Renal pelvis (tissue), 12 donors: ENCODE data around the gene RNF6. TPM values are rescaled to one million over a fixed set of nuclear protein-coding genes. Genes with fewer than 3 reads are reported as not detected.
"Not testable (repeated sequence)": the region's sequence is repeated elsewhere in the genome, so short reads cannot be mapped to it uniquely, and the experiment has no call there.

ENCODE experiments used
- DNase-seq: peaks from one replicate; pipeline ENCODE4 v3.0.0-alpha.2; 2013
- long read RNA-seq, 16 experiments: transcript quantifications; one replicate each; lab custom pipeline, GENCODE V29; 2026
- polyA plus RNA-seq, 3 donors: library from polyadenylated mRNA; unstranded; fragments of 120-200 nt; gene quantifications; one replicate each; pipeline ENCODE4 v1.2.1, GENCODE V29; 2013; ENCODE audit not compliant: insufficient read length in 3 of 3

The RNF6 gene
- 10 to 100 TPM; 30.4 to 37.1 (median 32.8) TPM for polyA plus RNA-seq
- long read RNA-seq, donor 1, partial matches to known transcripts: 0 of 5 reads
- long read RNA-seq, donor 1, other reads (novel, unspliced or antisense): 0 of 5 reads
- long read RNA-seq, donor 2, transcript RNF6-201 (5 exons, 3,282 nt): major isoform, 7 of 12 reads
- long read RNA-seq, donor 2, partial matches to known transcripts: 0 of 12 reads
- long read RNA-seq, donor 2, other reads (novel, unspliced or antisense): 0 of 12 reads
- long read RNA-seq, donor 3, transcript RNF6-201 (5 exons, 3,282 nt): major isoform, 5 of 8 reads
- long read RNA-seq, donor 3, partial matches to known transcripts: 0 of 8 reads
- long read RNA-seq, donor 3, other reads (novel, unspliced or antisense): 0 of 8 reads
- long read RNA-seq, donor 4, partial matches to known transcripts: 0 of 5 reads
- long read RNA-seq, donor 4, other reads (novel, unspliced or antisense): 0 of 5 reads
- long read RNA-seq, donor 5, partial matches to known transcripts: 0 of 5 reads
- long read RNA-seq, donor 5, other reads (novel, unspliced or antisense): 0 of 5 reads
- long read RNA-seq, donor 6, partial matches to known transcripts: 0 of 4 reads
- long read RNA-seq, donor 6, other reads (novel, unspliced or antisense): 0 of 4 reads
- long read RNA-seq, donor 7, partial matches to known transcripts: 0 of 2 reads
- long read RNA-seq, donor 7, other reads (novel, unspliced or antisense): 0 of 2 reads
- long read RNA-seq, donor 8, partial matches to known transcripts: 0 of 2 reads
- long read RNA-seq, donor 8, other reads (novel, unspliced or antisense): 0 of 2 reads
- long read RNA-seq, donor 9, partial matches to known transcripts: 0 of 3 reads
- long read RNA-seq, donor 9, other reads (novel, unspliced or antisense): 0 of 3 reads
- long read RNA-seq, donor 10, partial matches to known transcripts: 0 of 5 reads
- long read RNA-seq, donor 10, other reads (novel, unspliced or antisense): 0 of 5 reads
- long read RNA-seq, donor 11, transcript RNF6-203 (5 exons, 3,706 nt): major isoform, 5 of 7 reads
- long read RNA-seq, donor 11, partial matches to known transcripts: 0 of 7 reads
- long read RNA-seq, donor 11, other reads (novel, unspliced or antisense): 0 of 7 reads
- long read RNA-seq, donor 12, partial matches to known transcripts: 0 of 7 reads
- long read RNA-seq, donor 12, other reads (novel, unspliced or antisense): 0 of 7 reads
- long read RNA-seq, donor 13, partial matches to known transcripts: 0 of 5 reads
- long read RNA-seq, donor 13, other reads (novel, unspliced or antisense): 0 of 5 reads
- long read RNA-seq, donor 14: 0 reads
- long read RNA-seq, donor 15, partial matches to known transcripts: 0 of 5 reads
- long read RNA-seq, donor 15, other reads (novel, unspliced or antisense): 0 of 5 reads
- long read RNA-seq, donor 16, partial matches to known transcripts: 0 of 7 reads
- long read RNA-seq, donor 16, other reads (novel, unspliced or antisense): 0 of 7 reads

DNA sequence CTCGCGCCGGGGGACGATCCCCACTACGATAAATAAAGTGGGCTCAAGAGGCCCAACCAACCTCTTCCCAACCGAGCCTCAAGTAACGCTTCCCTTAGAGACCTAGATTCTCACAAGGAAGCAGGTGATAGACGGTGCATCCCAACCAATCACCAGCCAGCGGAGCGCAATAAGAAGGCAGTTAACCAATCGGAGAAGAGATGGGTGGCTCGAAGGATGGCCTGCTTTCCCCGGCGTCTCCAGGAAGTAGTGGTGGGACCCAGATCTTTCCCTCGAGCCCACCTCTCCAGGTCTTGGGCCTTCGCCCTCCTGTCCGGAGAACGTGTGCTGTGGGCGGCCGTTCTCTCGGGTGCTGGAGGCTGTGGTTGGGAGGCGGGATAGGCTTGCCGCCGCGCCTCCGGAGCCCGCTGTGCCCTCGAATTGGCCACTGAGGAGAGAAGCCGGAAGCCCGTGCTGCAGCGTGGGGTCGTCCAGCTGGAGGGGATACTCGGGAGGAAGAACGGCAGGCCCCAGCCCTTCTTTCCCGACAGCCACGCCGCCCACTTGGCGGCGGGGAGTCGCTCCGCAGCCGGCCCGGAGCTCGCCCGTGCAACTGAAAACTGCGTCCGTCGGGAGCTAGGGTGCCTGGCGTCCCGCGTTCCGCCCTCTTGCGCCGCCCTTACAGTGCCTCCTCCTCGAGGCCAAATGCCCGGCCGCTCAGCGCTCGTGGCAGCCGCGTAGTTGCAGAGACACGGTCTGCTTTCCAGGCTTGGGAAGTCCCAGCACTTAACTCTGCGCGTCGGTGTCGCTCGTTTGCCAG is at the start of gene RNF6:
TSS of gene RNF6 (minus strand) at position 594 of the 799 bp plus-strand sequence. CDS start 2,665 bp downstream, outside the sequence.
- DNase-seq: peak; percentile 98

DNA sequence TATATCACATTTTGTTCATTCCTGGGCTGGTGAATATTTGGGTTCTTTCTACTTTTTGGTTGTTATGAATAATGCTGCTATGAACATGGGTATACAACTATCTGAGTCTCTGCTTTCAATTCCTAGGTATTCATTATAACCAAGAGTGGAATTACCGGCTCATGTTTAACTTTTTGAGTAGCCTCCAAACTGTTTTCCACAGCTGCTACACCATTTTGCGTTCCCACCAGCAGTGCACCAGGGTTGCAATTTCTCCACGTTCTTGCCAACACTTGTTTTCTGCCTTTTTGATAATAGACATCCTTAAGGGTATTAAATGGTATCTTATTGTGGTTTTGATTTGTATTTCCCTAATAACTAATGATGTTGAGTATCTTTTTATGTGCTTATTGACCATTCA is 48.6 kb upstream of the RNF6 start:
- no peak for DNase-seq

- DNase-seq: no peak
Measured at GRCh38 chr13:26266311-26266710, 44.2 kb upstream of the RNF6 start.

GRCh38 chr13:26262156-26262555 is 40.0 kb upstream of the RNF6 start:
- DNase-seq: no peak

DNA sequence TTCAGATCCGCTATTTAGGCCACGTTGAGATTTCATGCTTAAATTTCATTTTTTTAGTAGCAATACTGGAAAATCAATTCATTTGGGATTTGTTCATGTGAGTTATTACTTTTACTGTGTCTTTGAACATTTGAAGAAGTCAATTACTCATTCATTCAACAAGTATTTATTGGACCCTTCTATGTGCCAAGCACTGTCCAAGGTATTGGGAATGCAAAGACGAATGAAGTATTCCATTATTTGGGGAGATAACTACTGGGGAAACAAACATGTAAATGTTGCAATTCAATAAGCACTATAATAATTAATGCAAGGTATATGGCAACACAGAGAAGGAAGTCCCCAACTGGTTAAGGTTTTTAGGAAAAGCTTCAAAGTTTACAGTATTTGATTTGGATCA is 37.5 kb upstream of the RNF6 start:
- no peak for DNase-seq

DNA sequence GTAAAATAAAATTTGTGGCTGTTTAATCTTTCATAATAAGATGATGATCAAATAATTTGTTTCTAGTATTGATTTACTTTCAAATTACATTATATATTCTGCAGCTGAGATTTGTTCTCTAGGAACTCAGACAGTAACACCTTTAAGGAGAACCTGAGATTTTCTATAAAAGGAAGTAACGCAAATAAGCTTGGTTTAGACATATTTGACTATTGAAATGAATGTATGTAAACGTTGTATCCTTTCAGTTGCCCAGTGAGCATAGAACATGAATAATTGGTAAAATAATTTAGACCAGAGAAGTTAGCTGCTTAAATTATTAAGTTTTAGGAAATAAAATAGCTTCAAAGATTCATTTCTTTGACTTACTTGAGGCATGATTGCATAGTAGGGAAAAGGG is 34.9 kb upstream of the RNF6 start:
- no peak for DNase-seq

DNA sequence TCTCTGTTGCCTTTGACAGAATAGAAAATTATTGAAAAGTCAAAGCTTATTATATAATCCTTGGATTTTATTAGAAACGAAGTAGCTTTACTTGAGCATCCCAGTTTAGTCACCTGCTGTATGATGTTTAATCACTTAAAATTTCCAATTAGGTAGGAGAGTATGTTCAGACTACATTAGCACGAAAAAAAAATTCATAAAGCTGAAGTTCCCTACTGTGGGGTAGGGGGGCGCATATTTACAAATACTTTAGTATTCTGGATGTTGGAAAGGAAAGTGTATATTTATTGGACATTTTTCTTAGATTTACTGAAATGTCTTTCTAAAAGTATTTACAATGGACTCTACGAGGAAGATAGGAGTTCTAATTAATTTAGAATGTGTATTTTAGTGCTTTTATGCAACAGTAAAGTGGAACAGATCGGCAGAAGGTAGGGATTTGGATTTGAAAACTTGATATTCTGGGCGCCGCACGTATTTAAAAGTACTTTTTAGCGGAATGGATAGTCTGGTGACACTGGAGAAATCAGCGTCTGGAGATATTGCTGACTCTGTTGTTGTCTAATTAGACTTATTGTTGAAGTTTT is 33.7 kb upstream of the RNF6 start:
- no peak for DNase-seq

DNA sequence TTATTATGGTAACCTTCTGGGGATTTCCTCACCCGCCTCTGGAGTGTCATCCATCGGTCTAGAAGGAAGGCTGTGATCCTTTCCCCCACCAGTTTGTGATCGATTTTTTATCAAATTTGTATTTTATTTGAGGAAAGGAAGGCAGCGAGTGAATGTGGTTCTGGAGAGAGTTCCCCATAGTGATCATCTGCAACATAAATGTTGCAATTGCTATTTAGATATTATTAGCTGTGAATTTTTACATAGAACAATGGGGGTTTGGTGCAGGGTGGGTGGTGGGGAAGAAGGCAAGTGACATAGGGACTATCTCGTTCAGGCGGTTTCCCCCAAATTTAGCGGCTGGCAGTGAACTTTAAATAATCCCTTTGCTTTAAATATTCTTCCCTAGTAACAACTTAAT is 33.0 kb upstream of the RNF6 start:
- no peak for DNase-seq

- DNase-seq: peak; percentile 36
Measured at GRCh38 chr13:26254583-26255111, 32.5 kb upstream of the RNF6 start.

DNA sequence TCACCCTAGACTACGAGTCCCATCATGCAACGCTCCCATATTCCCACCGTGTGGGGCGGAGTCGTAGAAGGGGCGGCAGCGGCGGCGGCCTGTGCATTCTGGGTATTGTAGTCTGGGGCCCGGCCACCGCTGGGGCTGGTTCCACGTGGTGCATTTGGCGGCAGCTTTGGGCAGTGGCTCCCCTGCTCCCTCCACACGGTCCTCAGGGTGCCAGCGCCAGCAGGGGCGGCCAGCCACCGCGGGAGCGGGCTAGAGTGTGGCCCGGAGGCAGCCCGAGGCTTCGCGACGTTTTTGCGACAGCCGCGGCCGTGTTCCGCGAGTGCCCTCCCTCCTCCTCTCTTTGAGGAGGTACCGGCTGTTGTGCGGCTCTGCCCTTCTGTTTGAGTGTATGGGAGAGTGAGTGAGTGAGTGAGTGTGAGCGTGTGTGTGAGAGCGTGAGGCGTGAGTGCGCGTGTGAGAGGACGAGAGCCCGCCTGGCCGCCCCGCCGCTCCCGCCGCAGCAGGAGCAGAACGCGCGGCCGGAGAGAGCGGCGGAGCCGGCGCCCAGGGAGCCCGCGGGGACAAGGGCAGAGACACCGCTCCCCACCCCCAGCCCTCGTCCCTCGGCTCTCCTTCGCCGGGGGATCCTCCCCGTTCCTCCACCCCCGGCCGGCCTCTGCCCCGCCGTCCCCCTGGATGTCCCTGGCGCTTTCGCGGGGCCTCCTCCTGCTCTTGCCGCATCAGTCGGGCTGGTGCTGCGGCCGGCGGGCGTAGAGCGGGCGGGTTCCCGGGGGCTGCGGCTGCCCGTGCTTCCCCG is 31.9 kb upstream of the RNF6 start, which contains the start of gene CDK8:
TSS of gene CDK8 (plus strand) at position 343 of the 796 bp plus-strand sequence. CDS start 513 bp downstream, outside the sequence.
- peak; percentile 94 for DNase-seq

DNA sequence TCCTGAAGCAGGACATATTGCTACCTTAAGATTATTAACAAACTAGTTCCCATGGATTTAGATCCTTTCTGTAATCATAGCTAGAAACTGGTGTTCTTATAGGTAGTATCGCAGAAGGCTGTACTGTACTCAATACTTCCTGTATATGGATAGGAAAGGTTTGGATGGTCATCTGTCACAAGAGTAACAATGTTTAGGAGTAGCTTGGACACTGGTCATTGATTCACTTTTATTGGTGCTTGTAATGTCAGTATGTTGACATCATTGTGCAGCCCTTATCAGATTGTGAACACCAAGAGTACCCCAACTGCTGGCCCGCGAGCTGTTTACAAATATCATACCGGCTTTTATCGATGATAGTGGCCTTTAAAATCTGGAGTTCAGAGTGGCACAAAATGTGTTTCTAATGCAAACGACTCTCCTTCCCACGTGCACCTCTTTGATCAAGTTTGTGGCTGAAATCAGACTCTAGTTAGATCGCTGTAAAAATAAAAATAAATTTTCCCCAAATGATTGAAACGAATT is 31.2 kb upstream of the RNF6 start:
- no peak for DNase-seq

DNA sequence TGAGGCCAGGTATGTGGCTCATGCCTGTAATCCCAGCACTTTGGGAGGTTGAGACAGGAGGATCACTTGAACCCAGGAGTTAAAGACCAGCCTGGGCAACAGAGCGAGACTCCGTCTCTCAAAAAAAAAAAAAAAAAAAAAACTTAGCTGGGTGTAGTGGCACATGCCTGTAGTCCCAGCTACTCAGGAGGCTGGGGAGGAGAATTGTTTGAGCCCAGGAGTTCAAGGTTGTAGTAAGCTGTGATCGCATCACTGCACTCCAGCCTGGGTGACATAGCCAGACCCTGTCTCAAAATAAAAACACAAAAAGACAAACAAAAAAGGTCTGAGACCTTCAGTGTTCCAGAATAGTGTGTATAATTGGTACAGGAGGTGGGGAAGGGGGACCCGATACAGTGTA is 29.9 kb upstream of the RNF6 start:
- DNase-seq: not testable (repeated sequence)

GRCh38 chr13:26249551-26249950 is 27.4 kb upstream of the RNF6 start:
- DNase-seq: no peak

DNA sequence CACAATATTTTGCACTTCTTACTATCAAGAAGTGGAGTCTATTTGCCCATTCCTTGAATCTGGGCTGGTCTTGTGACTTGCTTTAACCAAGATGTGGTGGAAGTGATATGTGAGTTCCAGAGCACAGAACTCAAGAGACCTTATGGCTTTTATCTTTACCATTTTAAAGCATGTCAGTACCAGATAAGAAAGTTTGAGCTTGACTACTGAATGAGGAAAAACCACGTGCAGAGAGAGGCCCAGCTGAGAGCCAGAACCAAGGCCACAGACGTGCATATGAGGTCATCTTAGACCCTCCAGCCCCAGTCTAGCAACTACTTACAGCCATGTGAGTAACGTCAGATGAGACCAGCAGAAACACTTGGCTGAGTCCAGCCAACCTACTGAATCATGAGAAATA is 25.5 kb upstream of the RNF6 start:
- no peak for DNase-seq

- no peak for DNase-seq
Measured at GRCh38 chr13:26247011-26247410, 24.9 kb upstream of the RNF6 start.

GRCh38 chr13:26246154-26246553 is 24.0 kb upstream of the RNF6 start:
- DNase-seq: no peak

GRCh38 chr13:26236296-26236695 is 14.2 kb upstream of the RNF6 start:
- no peak for DNase-seq

DNA sequence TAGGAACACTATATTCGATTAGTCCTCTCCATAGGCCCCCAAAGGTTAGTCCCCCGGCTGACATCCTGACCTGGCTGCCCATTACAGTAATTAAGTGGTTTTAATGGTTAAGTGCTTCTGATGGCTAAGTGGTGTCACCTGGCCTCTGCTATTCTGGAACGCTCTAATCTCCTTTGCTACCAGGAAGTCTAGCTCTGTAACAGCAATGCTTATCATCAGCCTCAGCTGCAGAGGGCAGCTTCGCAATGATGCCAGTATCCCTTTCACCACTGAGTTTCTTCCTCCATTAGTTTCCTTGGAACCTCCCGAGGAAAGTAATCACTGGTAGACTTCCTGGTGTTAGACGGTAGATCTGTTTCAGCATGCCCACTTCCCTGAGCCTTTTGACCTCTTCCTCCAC is 8.6 kb upstream of the RNF6 start:
- DNase-seq: no peak
